Gastrocnemius medialis (tissue), 4 donors: ENCODE data around the gene KIAA0319L.

Source experiments
- CTCF ChIP-seq, 5 experiments: fragments of 450-650 bp in 3 of 5; fragments of 200-600 bp in 2 of 5; sonication (generic) in 2 of 5; IDR thresholded peaks in 4 of 5; conservative IDR thresholded peaks in 1 of 5; 1 replicate in 4 of 5; 2 replicates in 1 of 5; pipeline ENCODE4 v1.5.1; 2016 to 2019; ENCODE audit warnings: antibody characterized with exemption in 5 of 5, mild to moderate bottlenecking in 3 of 5, moderate library complexity in 3 of 5
- POLR2A ChIP-seq, 2 donors: fragments of 450-650 bp; IDR thresholded peaks; one replicate each; pipeline ENCODE4 v1.6.1; 2017; ENCODE audit warnings: antibody characterized with exemption in 2 of 2, mild to moderate bottlenecking in 2 of 2, moderate library complexity in 2 of 2

- TF ChIP-seq POLR2A (IDR thresholded peaks at IDR 0.05) (no peak), CTCF (IDR thresholded peaks at IDR 0.05 in 4 of 5, conservative IDR thresholded peaks at IDR 0.05 in 1 of 5) (no peak)
Observed at GRCh38 chr1:35509558-35509957, 47.6 kb downstream of the KIAA0319L start.
